Measurements from ENCODE around the gene LAMB4.
"Not testable (repeated sequence)": the region's sequence is repeated elsewhere in the genome, so short reads cannot be mapped to it uniquely, and the experiment has no call there.

LAMB4 gene

GRCh38 chr7:108044345-108044744, 85.8 kb downstream of the LAMB4 start:
- no peak for DNase-seq

GRCh38 chr7:108038986-108039385, 91.2 kb downstream of the LAMB4 start:
- DNase-seq: no peak

GRCh38 chr7:108037741-108038140, 92.4 kb downstream of the LAMB4 start:
- DNase-seq: no peak

- no peak for DNase-seq
Measured at GRCh38 chr7:108037140-108037539, 93.0 kb downstream of the LAMB4 start.

GRCh38 chr7:108034586-108034985, 95.6 kb downstream of the LAMB4 start:
- DNase-seq: no peak

GRCh38 chr7:108033776-108034497, 96.2 kb downstream of the LAMB4 start:
- DNase-seq: no peak

GRCh38 chr7:108033309-108033708, 96.9 kb downstream of the LAMB4 start:
- DNase-seq: not testable (repeated sequence)

- peak in 1 of 2 experiments; percentile 44 for DNase-seq
Measured at GRCh38 chr7:108030516-108030915, 99.6 kb downstream of the LAMB4 start.

GRCh38 chr7:108029034-108029433, 101.1 kb downstream of the LAMB4 start:
- no peak for DNase-seq

- no peak for DNase-seq
Measured at GRCh38 chr7:108028111-108028510, 102.0 kb downstream of the LAMB4 start.

- no peak for DNase-seq
Measured at GRCh38 chr7:108027239-108027638, 102.9 kb downstream of the LAMB4 start.

GRCh38 chr7:108026647-108027046, 103.5 kb downstream of the LAMB4 start:
- no peak for DNase-seq

GRCh38 chr7:108026116-108026515, 104.0 kb downstream of the LAMB4 start:
- DNase-seq: no peak

GRCh38 chr7:108024538-108024937, 105.6 kb downstream of the LAMB4 start:
- no peak for DNase-seq

- no peak for DNase-seq
Measured at GRCh38 chr7:108020585-108020984, 109.6 kb downstream of the LAMB4 start.

- DNase-seq: no peak
Measured at GRCh38 chr7:108018668-108019067, 111.5 kb downstream of the LAMB4 start.

- no peak for DNase-seq
Measured at GRCh38 chr7:108017776-108018151, 112.4 kb downstream of the LAMB4 start.

- peak in 1 of 2 experiments; percentile 56 for DNase-seq
Measured at GRCh38 chr7:108016841-108017775, 113.1 kb downstream of the LAMB4 start.

GRCh38 chr7:108015740-108016139, 114.4 kb downstream of the LAMB4 start:
- no peak for DNase-seq

GRCh38 chr7:108014747-108015682, 115.1 kb downstream of the LAMB4 start:
- DNase-seq: peak in 1 of 2 experiments; percentile 9

- DNase-seq: no peak
Measured at GRCh38 chr7:108014215-108014614, 115.9 kb downstream of the LAMB4 start.

- DNase-seq: no peak
Measured at GRCh38 chr7:108012499-108013430, 117.4 kb downstream of the LAMB4 start.
